Lung (tissue), 12 donors: ENCODE measurements around the gene COX4I1. TPM values are rescaled to one million over a fixed set of nuclear protein-coding genes. Genes with fewer than 3 reads are reported as not detected.

Experiments
- ATAC-seq: fragments of 200-7000 bp; cut with Tn5 transposase; one replicate; pipeline ENCODE4 v1.9.1; 2020; ENCODE audit warnings: moderate number of reproducible peaks; ENCODE audit not compliant: insufficient read depth, low FRiP score
- DNase-seq, 3 donors: peaks; one replicate each; pipeline ENCODE4 v3.0.0-alpha.2; 2013 to 2017
- H3K27ac ChIP-seq, 2 donors: one replicate each; pipeline ENCODE4 v1.5.1; 2013; ENCODE audit warnings: mild to moderate bottlenecking in 2 of 2, moderate library complexity in 2 of 2, control low read depth in 1 of 2, inconsistent platforms in 1 of 2, low read depth in 1 of 2, low read length in 1 of 2
- H3K27me3 ChIP-seq, 3 donors: one replicate each; pipeline ENCODE4 v1.5.1; 2013; ENCODE audit warnings: low read length in 2 of 3; ENCODE audit not compliant: control insufficient read depth in 3 of 3, insufficient read depth in 3 of 3
- H3K36me3 ChIP-seq, 4 donors: one replicate each; pipeline ENCODE4 v1.5.1; 2013; ENCODE audit warnings: low read length in 4 of 4, mild to moderate bottlenecking in 1 of 4, moderate library complexity in 1 of 4; ENCODE audit not compliant: control insufficient read depth in 4 of 4, insufficient read depth in 4 of 4
- H3K4me1 ChIP-seq, 5 donors: one replicate each; pipeline ENCODE4 v1.5.1; 2013; ENCODE audit warnings: low read length in 5 of 5, mild to moderate bottlenecking in 2 of 5, moderate library complexity in 1 of 5; ENCODE audit not compliant: control insufficient read depth in 5 of 5, insufficient read depth in 5 of 5
- H3K4me3 ChIP-seq: one replicate; pipeline ENCODE4 v1.5.1; 2013; ENCODE audit warnings: mild to moderate bottlenecking, control low read depth, moderate library complexity
- H3K9ac ChIP-seq, 2 donors: one replicate each; pipeline ENCODE4 v1.5.1; 2013; ENCODE audit warnings: low read length in 2 of 2, control low read depth in 1 of 2; ENCODE audit not compliant: insufficient read depth in 1 of 2
- H3K9me3 ChIP-seq, 4 donors: one replicate each; pipeline ENCODE4 v1.5.1; 2013; ENCODE audit warnings: low read length in 3 of 4, mild to moderate bottlenecking in 1 of 4, moderate library complexity in 1 of 4; ENCODE audit not compliant: control insufficient read depth in 4 of 4, insufficient read depth in 3 of 4
- WGBS, 2 donors: extraction: QIAGEN DNeasy Blood & Tissue Kit; methylation state at CpG; one replicate each; pipeline ENCODE4 v1.1.7; 2013; 5-methylcytosine and 5-hydroxymethylcytosine counted together
- polyA plus RNA-seq, 2 donors: library from polyadenylated mRNA; stranded (reverse); fragments of 200-250 nt; gene quantifications; one replicate each; pipeline ENCODE4 v1.2.1, GENCODE V29; 2013
- total RNA-seq, 2 donors: library from RNA; depleted of rRNA in 1 of 2; stranded (reverse); fragments of >200 nt in 1 of 2; gene quantifications; one replicate each; pipeline ENCODE4 v1.2.1, GENCODE V29; 2014 to 2021
- TF ChIP-seq, protein P1 (sequence below): IDR thresholded peaks from 2 replicates; pipeline ENCODE4 v1.5.1; 2012; ENCODE audit warnings: mild to moderate bottlenecking; ENCODE audit errors: control extremely low read depth, extremely low read depth
- donor health status: control.
- donor health status: control.
- donor health status: Bipolar disorder and iron deficiency.
- donor health status: healthy.
- donor health status: DM: yes; HTN: yes; CAD: no.

Gene COX4I1
- total and polyA plus RNA-seq, 4 donors = 243 to 1,291 (median 532) TPM

DNA sequence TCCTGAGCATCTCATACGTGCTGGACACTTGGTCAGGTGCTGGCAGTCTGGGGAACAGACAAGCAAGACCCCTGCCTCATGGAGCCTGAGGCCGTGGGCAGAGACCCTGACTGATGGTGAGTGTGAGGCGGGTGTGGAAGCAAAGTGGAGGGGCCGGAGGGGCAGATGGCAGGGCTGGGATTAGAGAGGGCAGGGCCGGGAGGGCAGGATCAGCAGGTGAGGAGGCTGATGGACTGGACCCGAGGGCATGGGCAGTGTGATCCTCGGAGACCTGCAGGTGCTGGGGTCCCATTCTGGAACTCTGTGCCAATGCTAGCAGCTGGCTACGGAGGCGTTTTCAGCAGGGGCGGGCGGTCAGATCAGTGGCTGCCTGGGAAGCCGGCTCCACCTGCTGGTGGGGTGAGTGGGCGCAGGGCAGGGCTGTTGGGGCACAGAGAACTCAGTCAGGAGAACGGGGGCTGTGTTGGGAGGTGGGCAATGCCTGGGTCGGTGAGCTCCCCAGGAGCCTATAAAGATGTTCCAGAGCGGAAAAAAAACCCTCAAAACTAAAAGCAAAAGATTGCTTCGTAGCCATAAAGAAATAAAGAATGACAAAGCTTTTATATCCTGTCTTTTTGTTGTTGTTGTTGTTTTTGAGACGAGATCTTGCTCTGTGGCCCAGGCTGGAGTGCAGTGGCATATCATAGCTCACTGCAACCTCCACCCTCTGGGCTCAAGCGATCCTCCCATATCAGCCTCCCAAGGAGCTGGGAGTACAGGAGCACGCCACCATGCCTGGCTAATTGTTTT, 39.7 kb upstream of the COX4I1 start:
- ATAC-seq (no peak), DNase-seq (no peak)
- H3K4me1 ChIP-seq = peaks cover 0 to 1% (median 0%) of the 10 kb centered on the region in 5 donors
- WGBS, 2 donors = 59 to 61% methylated on average over 20 of the region's 20 CpGs
- no peak overlapping the region for H3K27ac ChIP-seq
- TF ChIP-seq, protein P1, sequence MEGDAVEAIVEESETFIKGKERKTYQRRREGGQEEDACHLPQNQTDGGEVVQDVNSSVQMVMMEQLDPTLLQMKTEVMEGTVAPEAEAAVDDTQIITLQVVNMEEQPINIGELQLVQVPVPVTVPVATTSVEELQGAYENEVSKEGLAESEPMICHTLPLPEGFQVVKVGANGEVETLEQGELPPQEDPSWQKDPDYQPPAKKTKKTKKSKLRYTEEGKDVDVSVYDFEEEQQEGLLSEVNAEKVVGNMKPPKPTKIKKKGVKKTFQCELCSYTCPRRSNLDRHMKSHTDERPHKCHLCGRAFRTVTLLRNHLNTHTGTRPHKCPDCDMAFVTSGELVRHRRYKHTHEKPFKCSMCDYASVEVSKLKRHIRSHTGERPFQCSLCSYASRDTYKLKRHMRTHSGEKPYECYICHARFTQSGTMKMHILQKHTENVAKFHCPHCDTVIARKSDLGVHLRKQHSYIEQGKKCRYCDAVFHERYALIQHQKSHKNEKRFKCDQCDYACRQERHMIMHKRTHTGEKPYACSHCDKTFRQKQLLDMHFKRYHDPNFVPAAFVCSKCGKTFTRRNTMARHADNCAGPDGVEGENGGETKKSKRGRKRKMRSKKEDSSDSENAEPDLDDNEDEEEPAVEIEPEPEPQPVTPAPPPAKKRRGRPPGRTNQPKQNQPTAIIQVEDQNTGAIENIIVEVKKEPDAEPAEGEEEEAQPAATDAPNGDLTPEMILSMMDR = no peak
- no peak overlapping the region for H3K9ac ChIP-seq
- H3K9me3 ChIP-seq = no peaks in the 10 kb centered on the region
- no peak overlapping the region for H3K4me3 ChIP-seq
- no peaks in the 10 kb centered on the region for H3K36me3 ChIP-seq
- peaks cover 0 to 13% (median 0%) of the 10 kb centered on the region in 3 donors for H3K27me3 ChIP-seq

DNA sequence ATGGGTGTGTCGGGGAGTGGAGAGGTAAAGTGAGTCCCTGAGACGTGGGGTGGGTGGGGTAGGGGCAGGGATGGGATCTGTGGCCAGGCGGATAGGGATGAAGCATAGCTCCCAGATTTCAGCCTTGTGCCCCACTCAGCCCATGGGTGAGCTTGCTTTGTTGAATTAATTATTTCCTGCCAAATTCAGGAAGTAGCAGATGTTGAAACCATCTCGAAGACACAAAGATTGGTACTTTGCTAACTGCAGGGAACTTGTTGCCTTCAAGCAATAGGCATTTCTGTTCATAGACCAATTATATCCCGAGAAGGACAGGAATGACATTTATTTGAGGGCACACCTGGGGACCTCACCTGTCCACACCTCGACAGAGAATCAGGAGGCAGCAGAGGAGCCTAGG, 37.6 kb upstream of the COX4I1 start:
- no peak for DNase-seq
- Histone ChIP-seq H3K27ac (no peak overlapping the region), H3K9me3 (no peaks in the 10 kb centered on the region), H3K4me3 (no peak overlapping the region), H3K27me3 (peaks cover 0 to 13% (median 0%) of the 10 kb centered on the region in 3 donors), H3K4me1 (no peaks in the 10 kb centered on the region), H3K9ac (no peak overlapping the region), H3K36me3 (no peaks in the 10 kb centered on the region)
- WGBS, 2 donors = 33 to 59% methylated on average over 6 of the region's 6 CpGs
- ATAC-seq = no peak
- TF ChIP-seq, protein P1 = no peak

DNA sequence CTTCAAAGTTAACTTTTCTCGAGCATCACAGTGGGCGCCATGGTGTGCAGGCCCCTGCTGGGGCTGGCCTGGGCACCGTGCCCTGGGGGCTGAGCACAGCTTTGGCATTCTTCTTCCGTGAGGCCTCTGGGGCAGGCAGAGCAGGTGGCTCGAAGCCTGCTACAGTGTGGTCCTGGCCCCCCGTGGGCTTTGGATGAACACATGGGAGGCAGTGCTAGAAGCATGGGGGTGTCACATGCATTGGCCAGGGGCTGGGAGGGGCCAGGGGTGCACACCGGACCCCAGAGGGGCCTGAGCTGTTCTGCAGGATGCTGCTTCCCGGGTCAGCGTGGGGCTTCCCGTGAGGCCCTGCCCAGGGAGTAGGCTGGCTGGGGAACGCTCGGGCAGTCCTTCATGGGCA, 36.5 kb upstream of the COX4I1 start:
- TF ChIP-seq, protein P1 = no peak
- Histone ChIP-seq H3K27ac (no peak overlapping the region), H3K9ac (no peak overlapping the region), H3K4me1 (no peaks in the 10 kb centered on the region), H3K36me3 (no peaks in the 10 kb centered on the region), H3K4me3 (no peak overlapping the region), H3K9me3 (no peaks in the 10 kb centered on the region), H3K27me3 (peaks cover 0 to 13% (median 0%) of the 10 kb centered on the region in 3 donors)
- ATAC-seq (no peak), DNase-seq (no peak)
- WGBS, 2 donors = 84 to 91% methylated on average over 12 of the region's 12 CpGs
